22Rv1 (cell line): ENCODE data around the gene HAGH.

Source experiments
- H3K27ac ChIP-seq: fragments of 450-650 bp; 2 replicates; pipeline ENCODE4 v1.5.1; 2017
- ZFX ChIP-seq: fragments of 450-650 bp; IDR thresholded peaks from 2 replicates; pipeline ENCODE4 v1.6.1; 2017; ENCODE audit warnings: antibody characterized with exemption, borderline replicate concordance
- TF ChIP-seq, protein P1 (sequence below): fragments of 450-650 bp; IDR thresholded peaks from 2 replicates; pipeline ENCODE4 v1.5.1; 2017; ENCODE audit warnings: mild to moderate bottlenecking

HAGH gene

GRCh38 chr16:1760911-1761310, 65.7 kb downstream of the HAGH start:
- TF ChIP-seq, protein P1, sequence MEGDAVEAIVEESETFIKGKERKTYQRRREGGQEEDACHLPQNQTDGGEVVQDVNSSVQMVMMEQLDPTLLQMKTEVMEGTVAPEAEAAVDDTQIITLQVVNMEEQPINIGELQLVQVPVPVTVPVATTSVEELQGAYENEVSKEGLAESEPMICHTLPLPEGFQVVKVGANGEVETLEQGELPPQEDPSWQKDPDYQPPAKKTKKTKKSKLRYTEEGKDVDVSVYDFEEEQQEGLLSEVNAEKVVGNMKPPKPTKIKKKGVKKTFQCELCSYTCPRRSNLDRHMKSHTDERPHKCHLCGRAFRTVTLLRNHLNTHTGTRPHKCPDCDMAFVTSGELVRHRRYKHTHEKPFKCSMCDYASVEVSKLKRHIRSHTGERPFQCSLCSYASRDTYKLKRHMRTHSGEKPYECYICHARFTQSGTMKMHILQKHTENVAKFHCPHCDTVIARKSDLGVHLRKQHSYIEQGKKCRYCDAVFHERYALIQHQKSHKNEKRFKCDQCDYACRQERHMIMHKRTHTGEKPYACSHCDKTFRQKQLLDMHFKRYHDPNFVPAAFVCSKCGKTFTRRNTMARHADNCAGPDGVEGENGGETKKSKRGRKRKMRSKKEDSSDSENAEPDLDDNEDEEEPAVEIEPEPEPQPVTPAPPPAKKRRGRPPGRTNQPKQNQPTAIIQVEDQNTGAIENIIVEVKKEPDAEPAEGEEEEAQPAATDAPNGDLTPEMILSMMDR: no peak
- TF ChIP-seq ZFX: no peak
- H3K27ac ChIP-seq: no peak overlapping the region

DNA sequence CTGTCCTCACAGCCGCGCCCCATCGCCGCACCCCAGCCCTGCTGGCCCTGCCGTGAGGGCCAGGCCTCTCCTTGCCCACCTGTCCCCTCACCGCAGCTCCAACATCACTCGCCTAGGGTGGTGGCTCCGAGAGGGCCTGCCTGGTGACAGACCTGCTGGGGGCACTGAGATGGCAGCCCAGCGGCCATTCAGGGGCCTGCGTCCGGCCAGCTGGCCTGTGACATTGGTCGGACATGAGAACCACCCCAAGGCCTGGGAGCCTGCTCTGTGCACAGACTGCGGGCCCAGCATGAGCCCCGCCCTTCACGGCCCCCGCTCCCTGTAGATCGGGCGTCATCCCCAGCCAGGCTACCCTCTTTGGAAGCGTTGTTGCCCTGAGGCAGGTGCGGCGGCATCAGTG, 67.1 kb downstream of the HAGH start:
- TF ChIP-seq, protein P1: no peak
- TF ChIP-seq ZFX: no peak
- no peak overlapping the region for H3K27ac ChIP-seq

GRCh38 chr16:1758923-1759322, 67.7 kb downstream of the HAGH start:
- H3K27ac ChIP-seq: no peak overlapping the region
- TF ChIP-seq ZFX: no peak
- TF ChIP-seq, protein P1: no peak

- TF ChIP-seq, protein P1: no peak
- no peak for TF ChIP-seq ZFX
- no peak overlapping the region for H3K27ac ChIP-seq
Measured at GRCh38 chr16:1757714-1758461, 68.7 kb downstream of the HAGH start.
